HepG2 (cell line): ENCODE measurements around the gene ABHD11. TPM values are rescaled to one million over a fixed set of nuclear protein-coding genes. Genes with fewer than 3 reads are reported as not detected.

Experiments
- ATAC-seq: fragments of 200-7000 bp; cut with Tn5 transposase; 3 replicates; pipeline ENCODE4 v1.9.1; 2020; ENCODE audit warnings: mild to moderate bottlenecking, moderate library complexity
- BruUV-seq: library from RNA; stranded (reverse); fragments of 400-500 nt; replicated peaks from 2 replicates; lab custom pipeline; 2021; lab: Mats Ljungman, UMichigan
- CTCF ChIA-PET: fragments of 300-600 bp; formaldehyde crosslinking; extraction: SDS; loops from one replicate; lab custom pipeline; 2021; ENCODE audit warnings: low total read pairs, inconsistent platforms, low intra/inter-chr PET ratio; lab: Yijun Ruan, JAX
- POLR2A ChIA-PET: fragments of 350-600 bp; sonication (Branson Sonifier 250); formaldehyde crosslinking; loops from one replicate; lab custom pipeline; 2020; ENCODE audit warnings: antibody characterized with exemption, inconsistent platforms; lab: Yijun Ruan, JAX
- DNase-seq: peaks from one replicate; pipeline ENCODE4 v3.0.0-alpha.2; 2015; ENCODE audit warnings: low spot score
- FAIRE-seq: peaks from 3 replicates; lab custom pipeline; 2011; peaks lifted over from hg19 to GRCh38; lab: Jason Lieb, UNC
- H2AFZ ChIP-seq: one replicate; pipeline ENCODE4 v1.6.1; 2011; ENCODE audit warnings: low read length, inconsistent platforms
- H3K27ac ChIP-seq: fragments of 300-600 bp; 3 replicates; pipeline ENCODE4 v1.8.0; 2011; ENCODE audit warnings: mixed run types, mild to moderate bottlenecking, mixed read lengths, low read length, inconsistent platforms; ENCODE audit not compliant: insufficient read depth; ENCODE audit errors: extremely low read length
- H3K27me3 ChIP-seq, 2 experiments: fragments of 200-600 bp in 1 of 2; 2 replicates in 1 of 2; 3 replicates in 1 of 2; pipeline versions ENCODE4 v1.6.0 to v1.8.0; 2011; ENCODE audit warnings: low read length in 2 of 2, mild to moderate bottlenecking in 2 of 2, moderate library complexity in 2 of 2, inconsistent platforms in 1 of 2; ENCODE audit not compliant: insufficient read depth in 2 of 2, control insufficient read depth in 1 of 2
- H3K36me3 ChIP-seq, 2 experiments: fragments of 200-600 bp in 1 of 2; replicated peaks in 1 of 2; 2 replicates in 1 of 2; 3 replicates in 1 of 2; pipeline versions ENCODE4 v1.5.1 to v1.8.0; 2011; ENCODE audit warnings: low read length in 2 of 2, inconsistent platforms in 1 of 2; ENCODE audit not compliant: insufficient read depth in 2 of 2, control insufficient read depth in 1 of 2
- H3K4me1 ChIP-seq: 2 replicates; pipeline ENCODE4 v1.5.1; 2012; ENCODE audit warnings: low read length, inconsistent platforms; ENCODE audit not compliant: insufficient read depth
- H3K4me2 ChIP-seq: 2 replicates; pipeline ENCODE4 v1.6.0; 2011; ENCODE audit warnings: low read depth, low read length, inconsistent platforms
- H3K4me3 ChIP-seq, 3 experiments: fragments of 200-600 bp in 1 of 3; sonication (generic), shearing (Covaris generic) in 1 of 3; replicated peaks in 1 of 3; 2 replicates each; pipeline ENCODE4 v1.5.1; 2011 to 2016; ENCODE audit warnings: low read length in 3 of 3, inconsistent platforms in 2 of 3, low read depth in 2 of 3, mild to moderate bottlenecking in 2 of 3, control low read depth in 1 of 3, mixed read lengths in 1 of 3; ENCODE audit not compliant: insufficient read depth in 1 of 3
- H3K79me2 ChIP-seq: one replicate; pipeline ENCODE4 v1.6.1; 2011; ENCODE audit warnings: low read length, inconsistent platforms; ENCODE audit not compliant: insufficient read depth
- H3K9ac ChIP-seq: 2 replicates; pipeline ENCODE4 v1.6.0; 2011; ENCODE audit warnings: mild to moderate bottlenecking, low read depth, low read length, inconsistent platforms; ENCODE audit not compliant: insufficient read depth
- H3K9me3 ChIP-seq: 2 replicates; pipeline ENCODE4 v1.5.1; 2012; ENCODE audit warnings: mild to moderate bottlenecking, low read length
- H4K20me1 ChIP-seq: 2 replicates; pipeline ENCODE4 v1.6.0; 2011; ENCODE audit warnings: inconsistent platforms, mild to moderate bottlenecking, low read length, moderate library complexity; ENCODE audit not compliant: insufficient read depth
- CBFB ChIP-seq: sonication (generic); formaldehyde crosslinking; IDR thresholded peaks from 2 replicates; pipeline ENCODE4 v1.4.0; 2020; ENCODE audit warnings: missing genetic modification reagents
- GABPA ChIP-seq, 2 experiments: IDR thresholded peaks; 2 replicates each; pipeline ENCODE4 v1.6.1; 2011 to 2016; ENCODE audit warnings: low read depth in 2 of 2, low read length in 1 of 2, missing biosample characterization in 1 of 2, missing genetic modification characterization in 1 of 2
- KDM5B ChIP-seq: sonication (generic); formaldehyde crosslinking; IDR thresholded peaks from 2 replicates; pipeline ENCODE4 v1.4.0; 2020; ENCODE audit warnings: missing genetic modification reagents, mild to moderate bottlenecking, borderline replicate concordance
- KMT2B ChIP-seq: IDR thresholded peaks from 2 replicates; pipeline ENCODE4 v1.6.1; 2016; ENCODE audit warnings: missing genetic modification reagents, missing compliant biosample characterization
- NFKB2 ChIP-seq: sonication (generic); formaldehyde crosslinking; IDR thresholded peaks from 2 replicates; pipeline ENCODE4 v1.4.0; 2020; ENCODE audit warnings: missing genetic modification reagents, borderline replicate concordance
- WGBS: methylation state at CpG from one replicate; pipeline ENCODE4 v1.1.6; 2017; ENCODE audit warnings: low lambda C conversion rate; 5-methylcytosine and 5-hydroxymethylcytosine counted together
- in situ Hi-C: cut with HindIII; loops from 2 replicates; pipeline ENCODE4 v1.10.0; 2017; ENCODE audit warnings: low pct_unique_long_range_greater_than_20kb; ENCODE audit not compliant: extremely low pct_ligation_motif_present
- intact Hi-C: fragments of 100-400 bp; cut with micrococcal nuclease; formaldehyde crosslinking; loops from one replicate; pipeline ENCODE4 v1.10.0; 2022; ENCODE audit not compliant: unreplicated experiment
- polyA plus RNA-seq, 8 experiments: library from polyadenylated mRNA; depleted of rRNA in 3 of 8; stranded (reverse) in 7 of 8; unstranded in 1 of 8; fragments of >200 nt; fragmentation: Illumina TruSeq in 4 of 8; extraction: Trizol in 4 of 8; gene quantifications; 2 replicates each; pipeline versions ENCODE4 v1.2.1 to v1.2.3, GENCODE V29; 2011 to 2016; ENCODE audit warnings: low read depth in 4 of 8, missing spikeins in 1 of 8, mixed read lengths in 1 of 8; ENCODE audit not compliant: insufficient read depth in 1 of 8
- total RNA-seq, 5 experiments: library from RNA; depleted of rRNA; stranded (reverse); fragments of >200 nt; fragmentation: Illumina TruSeq; extraction: Trizol; gene quantifications; 2 replicates each; pipeline ENCODE4 v1.2.3, GENCODE V29; 2016; ENCODE audit warnings: low read depth in 1 of 5
- TF ChIP-seq, protein P1 (sequence below): sonication (generic); formaldehyde crosslinking; IDR thresholded peaks from 2 replicates; pipeline ENCODE4 v1.5.1; 2020; ENCODE audit warnings: mild to moderate bottlenecking, missing genetic modification reagents, borderline replicate concordance
- TF ChIP-seq, protein P2 (sequence below): sonication (generic); formaldehyde crosslinking; IDR thresholded peaks from 2 replicates; pipeline ENCODE4 v1.4.0; 2020; ENCODE audit warnings: missing genetic modification reagents
- TF ChIP-seq, protein P3 (sequence below): sonication (generic); formaldehyde crosslinking; IDR thresholded peaks from 2 replicates; pipeline ENCODE4 v1.5.0; 2020; ENCODE audit warnings: mild to moderate bottlenecking, missing genetic modification reagents

The ABHD11 gene
- total and polyA plus RNA-seq, 2 of the 13 experiments (the other 11 are each of a cell fraction or from before 2014, with no cell fraction given) = 7.0 to 8.1 TPM

DNA sequence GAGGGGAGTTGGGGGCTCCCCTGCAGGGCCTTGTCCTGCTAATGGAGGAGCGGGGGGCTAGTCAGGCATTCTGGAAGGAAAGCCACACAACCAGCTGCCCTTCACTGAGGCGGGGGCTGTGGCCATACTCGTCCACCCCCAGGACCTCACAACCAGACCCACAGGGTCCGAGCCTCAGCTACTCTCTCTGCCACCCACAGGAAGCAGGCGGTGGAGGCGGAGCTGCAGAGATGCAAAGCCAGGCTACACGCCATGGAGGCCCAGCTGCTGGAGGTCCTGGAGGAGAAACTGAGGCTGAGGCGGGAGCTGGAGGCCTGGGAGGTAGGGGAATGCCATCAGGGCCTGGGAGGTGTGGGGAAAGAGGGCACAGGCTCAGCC lies 3.1 kb downstream of the ABHD11 start (continued):
- TF ChIP-seq, protein P1, sequence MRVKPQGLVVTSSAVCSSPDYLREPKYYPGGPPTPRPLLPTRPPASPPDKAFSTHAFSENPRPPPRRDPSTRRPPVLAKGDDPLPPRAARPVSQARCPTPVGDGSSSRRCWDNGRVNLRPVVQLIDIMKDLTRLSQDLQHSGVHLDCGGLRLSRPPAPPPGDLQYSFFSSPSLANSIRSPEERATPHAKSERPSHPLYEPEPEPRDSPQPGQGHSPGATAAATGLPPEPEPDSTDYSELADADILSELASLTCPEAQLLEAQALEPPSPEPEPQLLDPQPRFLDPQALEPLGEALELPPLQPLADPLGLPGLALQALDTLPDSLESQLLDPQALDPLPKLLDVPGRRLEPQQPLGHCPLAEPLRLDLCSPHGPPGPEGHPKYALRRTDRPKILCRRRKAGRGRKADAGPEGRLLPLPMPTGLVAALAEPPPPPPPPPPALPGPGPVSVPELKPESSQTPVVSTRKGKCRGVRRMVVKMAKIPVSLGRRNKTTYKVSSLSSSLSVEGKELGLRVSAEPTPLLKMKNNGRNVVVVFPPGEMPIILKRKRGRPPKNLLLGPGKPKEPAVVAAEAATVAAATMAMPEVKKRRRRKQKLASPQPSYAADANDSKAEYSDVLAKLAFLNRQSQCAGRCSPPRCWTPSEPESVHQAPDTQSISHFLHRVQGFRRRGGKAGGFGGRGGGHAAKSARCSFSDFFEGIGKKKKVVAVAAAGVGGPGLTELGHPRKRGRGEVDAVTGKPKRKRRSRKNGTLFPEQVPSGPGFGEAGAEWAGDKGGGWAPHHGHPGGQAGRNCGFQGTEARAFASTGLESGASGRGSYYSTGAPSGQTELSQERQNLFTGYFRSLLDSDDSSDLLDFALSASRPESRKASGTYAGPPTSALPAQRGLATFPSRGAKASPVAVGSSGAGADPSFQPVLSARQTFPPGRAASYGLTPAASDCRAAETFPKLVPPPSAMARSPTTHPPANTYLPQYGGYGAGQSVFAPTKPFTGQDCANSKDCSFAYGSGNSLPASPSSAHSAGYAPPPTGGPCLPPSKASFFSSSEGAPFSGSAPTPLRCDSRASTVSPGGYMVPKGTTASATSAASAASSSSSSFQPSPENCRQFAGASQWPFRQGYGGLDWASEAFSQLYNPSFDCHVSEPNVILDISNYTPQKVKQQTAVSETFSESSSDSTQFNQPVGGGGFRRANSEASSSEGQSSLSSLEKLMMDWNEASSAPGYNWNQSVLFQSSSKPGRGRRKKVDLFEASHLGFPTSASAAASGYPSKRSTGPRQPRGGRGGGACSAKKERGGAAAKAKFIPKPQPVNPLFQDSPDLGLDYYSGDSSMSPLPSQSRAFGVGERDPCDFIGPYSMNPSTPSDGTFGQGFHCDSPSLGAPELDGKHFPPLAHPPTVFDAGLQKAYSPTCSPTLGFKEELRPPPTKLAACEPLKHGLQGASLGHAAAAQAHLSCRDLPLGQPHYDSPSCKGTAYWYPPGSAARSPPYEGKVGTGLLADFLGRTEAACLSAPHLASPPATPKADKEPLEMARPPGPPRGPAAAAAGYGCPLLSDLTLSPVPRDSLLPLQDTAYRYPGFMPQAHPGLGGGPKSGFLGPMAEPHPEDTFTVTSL (CRISPR knock-in tag) = no peak

DNA sequence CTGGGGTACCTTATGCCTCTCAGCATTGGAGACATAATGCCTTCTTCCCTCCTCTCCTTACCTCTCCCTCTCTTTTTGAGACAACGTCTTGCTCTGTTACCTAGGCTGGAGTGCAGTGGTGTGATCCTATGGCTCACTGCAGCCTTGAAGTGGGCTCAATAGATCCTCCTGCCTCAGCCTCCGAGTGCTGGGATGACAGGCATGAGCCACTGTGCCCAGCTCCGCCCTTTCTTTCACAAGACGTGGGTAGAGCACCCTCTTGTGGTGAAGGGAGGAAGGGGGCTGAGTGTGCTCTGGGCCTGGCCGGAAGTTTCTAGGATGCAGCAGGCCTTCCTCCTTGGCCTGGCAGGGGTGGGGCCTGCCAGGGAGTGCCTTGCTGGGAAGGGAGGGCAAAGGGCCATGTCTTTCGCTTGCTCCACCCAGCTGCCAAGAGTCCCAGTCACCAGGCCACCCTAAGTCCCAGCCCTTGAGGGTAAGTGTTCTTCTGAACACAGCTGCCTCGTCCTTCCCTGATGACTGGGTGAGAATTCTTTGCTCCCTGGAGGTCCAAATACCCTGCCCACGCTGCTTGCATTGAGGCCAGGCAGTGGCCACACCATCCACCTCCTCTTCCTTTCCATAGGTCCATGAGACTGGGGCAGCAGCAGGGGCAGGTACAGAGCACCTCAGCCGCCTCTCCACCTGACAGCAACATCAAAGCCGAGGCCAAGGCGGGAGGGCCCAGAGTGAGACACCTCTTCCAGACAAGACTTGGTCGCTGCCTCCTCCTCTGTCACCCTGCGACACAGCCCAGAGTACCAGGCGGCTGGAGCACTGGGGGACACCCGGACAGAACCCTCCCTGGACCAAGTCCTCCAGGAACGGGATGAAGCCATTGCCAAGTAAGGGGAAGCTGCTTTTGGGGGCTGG lies 3.7 kb downstream of the ABHD11 start:
- no peak overlapping the region for H3K9ac ChIP-seq
- no peaks in the 10 kb centered on the region for H4K20me1 ChIP-seq
- POLR2A ChIA-PET = interaction anchor here (0.7 to 1.4 kb wide), 5 partner anchors 15 to 213 kb away, joined by 3 to 6 read pairs (median 5); partner anchors contain the start of genes BAZ1B and STX1A
- BruUV-seq = no TSS peak
- in situ Hi-C loops (no loop called here), intact Hi-C loops (loop anchor here (2.0 kb wide), 1 partner anchor 284 kb away; no protein-coding TSS in a partner anchor)
- ATAC-seq (peak; percentile 74), FAIRE-seq (peak; percentile 93), DNase-seq (peak; percentile 77)
- H3K9me3 ChIP-seq = no peaks in the 10 kb centered on the region
- no peak overlapping the region for H3K4me3 ChIP-seq
- CTCF ChIA-PET = interaction anchor here (0.8 to 1.7 kb wide), 3 partner anchors 87 to 128 kb away, joined by 3 to 7 read pairs (median 4); no protein-coding TSS in a partner anchor
- peaks cover 0 to 9% of the 10 kb centered on the region in 2 experiments; a peak in 1 of 5 replicates for H3K36me3 ChIP-seq
- H3K79me2 ChIP-seq = no peaks in the 10 kb centered on the region
- no peaks in the 10 kb centered on the region for H3K27me3 ChIP-seq
- peaks cover 28% of the 10 kb centered on the region for H3K4me1 ChIP-seq
- no peak overlapping the region for H3K27ac ChIP-seq
- WGBS = 64% methylated on average over 5 of the region's 16 CpGs
- no peak overlapping the region for H2AFZ ChIP-seq
- no peak overlapping the region; the same call in 1 of the 2 replicates for H3K4me2 ChIP-seq
- TF ChIP-seq, protein P2, sequence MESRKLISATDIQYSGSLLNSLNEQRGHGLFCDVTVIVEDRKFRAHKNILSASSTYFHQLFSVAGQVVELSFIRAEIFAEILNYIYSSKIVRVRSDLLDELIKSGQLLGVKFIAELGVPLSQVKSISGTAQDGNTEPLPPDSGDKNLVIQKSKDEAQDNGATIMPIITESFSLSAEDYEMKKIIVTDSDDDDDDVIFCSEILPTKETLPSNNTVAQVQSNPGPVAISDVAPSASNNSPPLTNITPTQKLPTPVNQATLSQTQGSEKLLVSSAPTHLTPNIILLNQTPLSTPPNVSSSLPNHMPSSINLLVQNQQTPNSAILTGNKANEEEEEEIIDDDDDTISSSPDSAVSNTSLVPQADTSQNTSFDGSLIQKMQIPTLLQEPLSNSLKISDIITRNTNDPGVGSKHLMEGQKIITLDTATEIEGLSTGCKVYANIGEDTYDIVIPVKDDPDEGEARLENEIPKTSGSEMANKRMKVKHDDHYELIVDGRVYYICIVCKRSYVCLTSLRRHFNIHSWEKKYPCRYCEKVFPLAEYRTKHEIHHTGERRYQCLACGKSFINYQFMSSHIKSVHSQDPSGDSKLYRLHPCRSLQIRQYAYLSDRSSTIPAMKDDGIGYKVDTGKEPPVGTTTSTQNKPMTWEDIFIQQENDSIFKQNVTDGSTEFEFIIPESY = peak; percentile 43
- no peak for TF ChIP-seq GABPA (IDR thresholded peaks at IDR 0.05; ENCODE audit: low read depth, low read length)
- TF ChIP-seq GABPA (CRISPR knock-in tag; IDR thresholded peaks at IDR 0.05; ENCODE audit: low read depth) = peak; percentile 70
- TF ChIP-seq, protein P3, sequence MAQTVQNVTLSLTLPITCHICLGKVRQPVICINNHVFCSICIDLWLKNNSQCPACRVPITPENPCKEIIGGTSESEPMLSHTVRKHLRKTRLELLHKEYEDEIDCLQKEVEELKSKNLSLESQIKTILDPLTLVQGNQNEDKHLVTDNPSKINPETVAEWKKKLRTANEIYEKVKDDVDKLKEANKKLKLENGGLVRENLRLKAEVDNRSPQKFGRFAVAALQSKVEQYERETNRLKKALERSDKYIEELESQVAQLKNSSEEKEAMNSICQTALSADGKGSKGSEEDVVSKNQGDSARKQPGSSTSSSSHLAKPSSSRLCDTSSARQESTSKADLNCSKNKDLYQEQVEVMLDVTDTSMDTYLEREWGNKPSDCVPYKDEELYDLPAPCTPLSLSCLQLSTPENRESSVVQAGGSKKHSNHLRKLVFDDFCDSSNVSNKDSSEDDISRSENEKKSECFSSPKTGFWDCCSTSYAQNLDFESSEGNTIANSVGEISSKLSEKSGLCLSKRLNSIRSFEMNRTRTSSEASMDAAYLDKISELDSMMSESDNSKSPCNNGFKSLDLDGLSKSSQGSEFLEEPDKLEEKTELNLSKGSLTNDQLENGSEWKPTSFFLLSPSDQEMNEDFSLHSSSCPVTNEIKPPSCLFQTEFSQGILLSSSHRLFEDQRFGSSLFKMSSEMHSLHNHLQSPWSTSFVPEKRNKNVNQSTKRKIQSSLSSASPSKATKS (CRISPR knock-in tag) = no peak
- peak; percentile 64; the same call in 1 of the 2 replicates for TF ChIP-seq NFKB2 (CRISPR knock-in tag)
- 0 out of 2 replicates have a peak, but pooled peaks have one; percentile 27 for TF ChIP-seq CBFB (CRISPR knock-in tag)
- peak; percentile 35; the same call in 1 of the 2 replicates for TF ChIP-seq KDM5B
- peak; percentile 30; the same call in 1 of the 2 replicates for TF ChIP-seq KMT2B
